CD14-positive monocyte (primary cell): ENCODE results near the gene UGT1A3. TPM values are rescaled to one million over a fixed set of nuclear protein-coding genes. Genes with fewer than 3 reads are reported as not detected.

Experiments
- DNase-seq, 3 donors: peaks; one replicate each; pipeline ENCODE4 v3.0.0-alpha.2; 2011 to 2022
- H2AFZ ChIP-seq: 2 replicates; pipeline ENCODE4 v1.6.0; 2012; ENCODE audit warnings: mild to moderate bottlenecking, low read depth, low read length, inconsistent platforms; ENCODE audit not compliant: insufficient read depth, poor library complexity, severe bottlenecking
- H3K27ac ChIP-seq, 2 donors: 1 replicate in 1 of 2; 2 replicates in 1 of 2; pipeline ENCODE4 v1.5.1; 2012 to 2013; ENCODE audit warnings: low read length in 2 of 2, control low read depth in 1 of 2, inconsistent platforms in 1 of 2, low read depth in 1 of 2, mild to moderate bottlenecking in 1 of 2
- H3K27me3 ChIP-seq, 2 donors: one replicate each; pipeline versions ENCODE4 v1.6.0 to v1.6.1; 2011 to 2013; ENCODE audit warnings: low read length in 2 of 2; ENCODE audit not compliant: control insufficient read depth in 2 of 2, insufficient read depth in 2 of 2
- H3K36me3 ChIP-seq, 2 donors: replicated peaks in 1 of 2; 1 replicate in 1 of 2; 2 replicates in 1 of 2; pipeline versions ENCODE4 v1.5.1 to v1.6.1; 2012 to 2013; ENCODE audit warnings: low read length in 2 of 2, control low read depth in 1 of 2, inconsistent platforms in 1 of 2, mild to moderate bottlenecking in 1 of 2; ENCODE audit not compliant: insufficient read depth in 2 of 2, control insufficient read depth in 1 of 2
- H3K4me1 ChIP-seq, 2 donors: 1 replicate in 1 of 2; 2 replicates in 1 of 2; pipeline versions ENCODE4 v1.5.1 to v1.6.1; 2012 to 2013; ENCODE audit warnings: low read length in 2 of 2, control low read depth in 1 of 2, inconsistent platforms in 1 of 2, mild to moderate bottlenecking in 1 of 2, moderate library complexity in 1 of 2; ENCODE audit not compliant: insufficient read depth in 2 of 2, control insufficient read depth in 1 of 2
- H3K4me2 ChIP-seq: replicated peaks from 2 replicates; pipeline ENCODE3; 2012; ENCODE audit warnings: low read length, moderate library complexity, mild to moderate bottlenecking; ENCODE audit not compliant: poor library complexity, severe bottlenecking; ENCODE audit errors: extremely low read depth
- H3K4me3 ChIP-seq, 3 experiments: fragments of 200-600 bp in 1 of 3; sonication (generic) in 1 of 3; replicated peaks in 1 of 3; 1 replicate in 2 of 3; 2 replicates in 1 of 3; pipeline ENCODE4 v1.5.1; 2011 to 2013; ENCODE audit warnings: low read length in 3 of 3, mild to moderate bottlenecking in 3 of 3, control low read depth in 2 of 3, low read depth in 2 of 3, inconsistent platforms in 1 of 3, moderate library complexity in 1 of 3
- H3K79me2 ChIP-seq: 2 replicates; pipeline ENCODE4 v1.6.0; 2012; ENCODE audit warnings: mild to moderate bottlenecking, control low read depth, inconsistent platforms, low read length, moderate library complexity; ENCODE audit not compliant: insufficient read depth
- H3K9ac ChIP-seq: 2 replicates; pipeline ENCODE4 v1.6.0; 2017; ENCODE audit warnings: low read length, mild to moderate bottlenecking; ENCODE audit not compliant: insufficient read depth, poor library complexity, severe bottlenecking
- H3K9me3 ChIP-seq, 2 donors: replicated peaks in 1 of 2; 1 replicate in 1 of 2; 2 replicates in 1 of 2; pipeline versions ENCODE4 v1.5.1 to v1.6.1; 2012 to 2013; ENCODE audit warnings: low read length in 2 of 2, control low read depth in 1 of 2; ENCODE audit not compliant: control insufficient read depth in 1 of 2, insufficient read depth in 1 of 2
- H4K20me1 ChIP-seq: 2 replicates; pipeline ENCODE4 v1.6.0; 2012; ENCODE audit warnings: mild to moderate bottlenecking, low read length, control low read depth, moderate library complexity; ENCODE audit not compliant: insufficient read depth
- H3K27ac Mint-ChIP-seq, 7 donors: one replicate each; pipeline ENCODE4 v1.8.0; 2020; ENCODE audit warnings: mild to moderate bottlenecking in 7 of 7, mixed read lengths in 7 of 7, moderate library complexity in 6 of 7, inconsistent platforms in 2 of 7
- H3K27me3 Mint-ChIP-seq, 3 donors: one replicate each; pipeline ENCODE4 v1.8.0; 2021 to 2022; ENCODE audit warnings: low read depth in 3 of 3, mild to moderate bottlenecking in 3 of 3, mixed read lengths in 3 of 3, moderate library complexity in 3 of 3, inconsistent platforms in 1 of 3
- H3K36me3 Mint-ChIP-seq, 2 donors: one replicate each; pipeline ENCODE4 v1.8.0; 2020; ENCODE audit warnings: mixed read lengths in 2 of 2, inconsistent platforms in 1 of 2, mild to moderate bottlenecking in 1 of 2
- H3K4me1 Mint-ChIP-seq: one replicate; pipeline ENCODE4 v1.8.0; 2020; ENCODE audit warnings: mild to moderate bottlenecking, mixed read lengths
- H3K4me3 Mint-ChIP-seq, 2 donors: one replicate each; pipeline ENCODE4 v1.8.0; 2020; ENCODE audit warnings: mild to moderate bottlenecking in 2 of 2, mixed read lengths in 2 of 2, moderate library complexity in 1 of 2
- H3K9me3 Mint-ChIP-seq, 7 donors: one replicate each; pipeline ENCODE4 v1.8.0; 2020 to 2022; ENCODE audit warnings: mixed read lengths in 7 of 7, mild to moderate bottlenecking in 6 of 7, moderate library complexity in 6 of 7, inconsistent platforms in 2 of 7
- WGBS: methylation state at CpG from one replicate; pipeline ENCODE4 v1.1.5; 2013; ENCODE audit warnings: missing lambda C conversion rate; ENCODE audit not compliant: insufficient coverage; 5-methylcytosine and 5-hydroxymethylcytosine counted together
- intact Hi-C, 2 donors: fragments of 100-400 bp; cut with micrococcal nuclease; formaldehyde crosslinking; loops; one replicate each; pipeline versions ENCODE4 v1.15.0 to v1.15.1; 2023
- polyA plus RNA-seq, 3 donors: library from polyadenylated mRNA; depleted of rRNA in 1 of 3; unstranded in 2 of 3; stranded (reverse) in 1 of 3; fragments of 300-500 nt in 2 of 3; fragments of >200 nt in 1 of 3; fragmentation: Illumina TruSeq in 2 of 3; gene quantifications; 1 replicate in 2 of 3; 2 replicates in 1 of 3; pipeline ENCODE4 v1.2.3, GENCODE V29; 2012 to 2021
- TF ChIP-seq, protein P1 (sequence below): fragments of 200-600 bp; IDR thresholded peaks from one replicate; pipeline ENCODE4 v1.8.0; 2022; ENCODE audit warnings: antibody characterized with exemption, mild to moderate bottlenecking

Gene UGT1A3
- polyA plus RNA-seq, 3 donors, result not detected

- Mint-ChIP-seq H3K27ac (no peak overlapping the region), H3K4me3 (no peak overlapping the region), H3K27me3 (peaks cover 2 to 7% (median 5%) of the 10 kb centered on the region in 3 donors), H3K9me3 (peaks cover 0 to 6% (median 2%) of the 10 kb centered on the region in 7 donors), H3K36me3 (no peaks in the 10 kb centered on the region), H3K4me1 (no peaks in the 10 kb centered on the region)
- Histone ChIP-seq H3K27me3 (no peaks in the 10 kb centered on the region), H3K9me3 (no peaks in the 10 kb centered on the region), H3K79me2 (no peaks in the 10 kb centered on the region), H2AFZ (no peak overlapping the region), H3K27ac (no peak overlapping the region), H3K4me3 (no peak overlapping the region), H3K4me1 (no peaks in the 10 kb centered on the region), H3K4me2 (no peak overlapping the region), H3K9ac (no peak overlapping the region), H4K20me1 (no peaks in the 10 kb centered on the region), H3K36me3 (no peaks in the 10 kb centered on the region)
- TF ChIP-seq, protein P1, sequence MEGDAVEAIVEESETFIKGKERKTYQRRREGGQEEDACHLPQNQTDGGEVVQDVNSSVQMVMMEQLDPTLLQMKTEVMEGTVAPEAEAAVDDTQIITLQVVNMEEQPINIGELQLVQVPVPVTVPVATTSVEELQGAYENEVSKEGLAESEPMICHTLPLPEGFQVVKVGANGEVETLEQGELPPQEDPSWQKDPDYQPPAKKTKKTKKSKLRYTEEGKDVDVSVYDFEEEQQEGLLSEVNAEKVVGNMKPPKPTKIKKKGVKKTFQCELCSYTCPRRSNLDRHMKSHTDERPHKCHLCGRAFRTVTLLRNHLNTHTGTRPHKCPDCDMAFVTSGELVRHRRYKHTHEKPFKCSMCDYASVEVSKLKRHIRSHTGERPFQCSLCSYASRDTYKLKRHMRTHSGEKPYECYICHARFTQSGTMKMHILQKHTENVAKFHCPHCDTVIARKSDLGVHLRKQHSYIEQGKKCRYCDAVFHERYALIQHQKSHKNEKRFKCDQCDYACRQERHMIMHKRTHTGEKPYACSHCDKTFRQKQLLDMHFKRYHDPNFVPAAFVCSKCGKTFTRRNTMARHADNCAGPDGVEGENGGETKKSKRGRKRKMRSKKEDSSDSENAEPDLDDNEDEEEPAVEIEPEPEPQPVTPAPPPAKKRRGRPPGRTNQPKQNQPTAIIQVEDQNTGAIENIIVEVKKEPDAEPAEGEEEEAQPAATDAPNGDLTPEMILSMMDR, result no peak
- no peak for DNase-seq
- intact Hi-C loops, result no loop called here
- WGBS, result 92% methylated on average over 2 of the region's 4 CpGs
Measured at GRCh38 chr2:233811087-233811486, 82.2 kb downstream of the UGT1A3 start.

DNA sequence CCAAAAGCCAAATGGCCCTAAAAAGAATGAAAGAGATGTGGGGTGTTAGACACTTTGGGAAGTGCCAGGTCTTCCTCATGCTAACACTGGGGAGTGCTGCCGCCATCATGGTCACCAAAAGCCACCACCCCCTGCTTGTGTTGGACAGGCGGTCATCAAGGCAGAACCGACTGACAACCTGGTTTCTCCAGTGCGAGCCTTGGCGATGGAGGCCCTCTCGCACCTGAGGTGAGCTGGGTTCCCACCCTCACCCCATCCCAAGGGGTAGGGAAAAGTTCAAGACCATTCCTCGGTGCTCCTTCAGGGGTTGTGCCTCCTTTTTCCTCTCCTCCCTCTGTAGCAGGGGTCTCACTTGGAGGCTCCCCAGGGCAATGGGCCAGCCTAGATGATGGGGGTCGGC, 82.9 kb downstream of the UGT1A3 start:
- H3K9ac ChIP-seq, result no peak overlapping the region
- 100% methylated on average over 1 of the region's 8 CpGs for WGBS
- H3K79me2 ChIP-seq, result no peaks in the 10 kb centered on the region
- no peak for DNase-seq
- intact Hi-C loops, result no loop called here
- Mint-ChIP-seq H3K4me1 (no peaks in the 10 kb centered on the region), H3K36me3 (no peaks in the 10 kb centered on the region), H3K27me3 (peaks cover 2 to 8% (median 7%) of the 10 kb centered on the region in 3 donors), H3K9me3 (peaks cover 0 to 6% (median 2%) of the 10 kb centered on the region in 7 donors), H3K27ac (peak overlapping the region in 1 of 7 donors; percentile 61), H3K4me3 (no peak overlapping the region)
- no peaks in the 10 kb centered on the region for H3K36me3 ChIP-seq
- H3K27ac ChIP-seq, result no peak overlapping the region
- no peak overlapping the region for H3K4me2 ChIP-seq
- TF ChIP-seq, protein P1, result no peak
- H3K4me1 ChIP-seq, result no peaks in the 10 kb centered on the region
- H3K4me3 ChIP-seq, result no peak overlapping the region
- no peak overlapping the region for H2AFZ ChIP-seq
- H3K9me3 ChIP-seq, result no peaks in the 10 kb centered on the region
- H3K27me3 ChIP-seq, result no peaks in the 10 kb centered on the region
- no peaks in the 10 kb centered on the region for H4K20me1 ChIP-seq
